Ascending aorta (tissue), 2 donors: Measurements from ENCODE around the gene CDX4. TPM values are rescaled to one million over a fixed set of nuclear protein-coding genes. Genes with fewer than 3 reads are reported as not detected.

Experiments used
- DNase-seq, 2 donors: peaks; one replicate each; pipeline ENCODE4 v3.0.0-alpha.2; 2019; ENCODE audit warnings: low spot score in 2 of 2
- H3K27ac ChIP-seq, 2 donors: fragments of 200-600 bp; sonication (generic); one replicate each; pipeline ENCODE4 v1.5.1; 2016 to 2017; ENCODE audit warnings: mild to moderate bottlenecking in 1 of 2
- H3K27me3 ChIP-seq: fragments of 200-600 bp; sonication (generic); one replicate; pipeline ENCODE4 v1.5.1; 2017
- H3K36me3 ChIP-seq, 2 donors: fragments of 200-600 bp; sonication (generic); one replicate each; pipeline ENCODE4 v1.5.1; 2016
- H3K4me1 ChIP-seq, 2 donors: fragments of 200-600 bp; sonication (generic); one replicate each; pipeline ENCODE4 v1.5.1; 2016 to 2017; ENCODE audit warnings: mild to moderate bottlenecking in 1 of 2
- H3K4me3 ChIP-seq, 2 donors: fragments of 200-600 bp; sonication (generic); one replicate each; pipeline ENCODE4 v1.5.1; 2016 to 2017; ENCODE audit warnings: mild to moderate bottlenecking in 1 of 2
- H3K9me3 ChIP-seq, 2 donors: fragments of 200-600 bp; sonication (generic); one replicate each; pipeline ENCODE4 v1.5.1; 2016
- intact Hi-C: fragments of 100-400 bp; cut with DNase I; formaldehyde crosslinking; loops from one replicate; pipeline ENCODE4 v1.15.1; 2023
- total RNA-seq: library from RNA; depleted of rRNA; stranded (reverse); fragments of >200 nt; gene quantifications from one replicate; pipeline ENCODE4 v1.1.0, GENCODE V29; 2016
- TF ChIP-seq, protein P1 (sequence below), 3 experiments: fragments of 200-600 bp in 2 of 3; fragments of 450-650 bp in 1 of 3; sonication (generic) in 2 of 3; IDR thresholded peaks; one replicate each; pipeline ENCODE4 v1.5.1; 2016 to 2019; ENCODE audit warnings: antibody characterized with exemption in 3 of 3, mild to moderate bottlenecking in 1 of 3, moderate library complexity in 1 of 3

Gene CDX4
- total RNA-seq, 1 donor from 2014 or later = not detected

- Histone ChIP-seq H3K9me3 (no peaks in the 10 kb centered on the region), H3K27ac (no peak overlapping the region), H3K27me3 (peaks cover 6% of the 10 kb centered on the region), H3K4me3 (no peak overlapping the region), H3K36me3 (no peaks in the 10 kb centered on the region), H3K4me1 (no peaks in the 10 kb centered on the region)
- DNase-seq = no peak
- TF ChIP-seq, protein P1, sequence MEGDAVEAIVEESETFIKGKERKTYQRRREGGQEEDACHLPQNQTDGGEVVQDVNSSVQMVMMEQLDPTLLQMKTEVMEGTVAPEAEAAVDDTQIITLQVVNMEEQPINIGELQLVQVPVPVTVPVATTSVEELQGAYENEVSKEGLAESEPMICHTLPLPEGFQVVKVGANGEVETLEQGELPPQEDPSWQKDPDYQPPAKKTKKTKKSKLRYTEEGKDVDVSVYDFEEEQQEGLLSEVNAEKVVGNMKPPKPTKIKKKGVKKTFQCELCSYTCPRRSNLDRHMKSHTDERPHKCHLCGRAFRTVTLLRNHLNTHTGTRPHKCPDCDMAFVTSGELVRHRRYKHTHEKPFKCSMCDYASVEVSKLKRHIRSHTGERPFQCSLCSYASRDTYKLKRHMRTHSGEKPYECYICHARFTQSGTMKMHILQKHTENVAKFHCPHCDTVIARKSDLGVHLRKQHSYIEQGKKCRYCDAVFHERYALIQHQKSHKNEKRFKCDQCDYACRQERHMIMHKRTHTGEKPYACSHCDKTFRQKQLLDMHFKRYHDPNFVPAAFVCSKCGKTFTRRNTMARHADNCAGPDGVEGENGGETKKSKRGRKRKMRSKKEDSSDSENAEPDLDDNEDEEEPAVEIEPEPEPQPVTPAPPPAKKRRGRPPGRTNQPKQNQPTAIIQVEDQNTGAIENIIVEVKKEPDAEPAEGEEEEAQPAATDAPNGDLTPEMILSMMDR (IDR thresholded peaks at IDR 0.05) = no peak
- intact Hi-C loops = no loop called here
Measured at GRCh38 chrX:73447311-73447794, 500 bp downstream of the CDX4 start.

GRCh38 chrX:73448379-73448778 is 1.5 kb downstream of the CDX4 start:
- H3K4me1 ChIP-seq = no peaks in the 10 kb centered on the region
- H3K9me3 ChIP-seq = no peaks in the 10 kb centered on the region
- H3K27ac ChIP-seq = no peak overlapping the region
- H3K27me3 ChIP-seq = peaks cover 6% of the 10 kb centered on the region
- TF ChIP-seq, protein P1 (IDR thresholded peaks at IDR 0.05) = no peak
- H3K4me3 ChIP-seq = peak overlapping the region in 1 of 2 donors; percentile 28
- DNase-seq = no peak
- intact Hi-C loops = no loop called here
- no peaks in the 10 kb centered on the region for H3K36me3 ChIP-seq

GRCh38 chrX:73455171-73455570 is 8.3 kb downstream of the CDX4 start:
- TF ChIP-seq, protein P1 (IDR thresholded peaks at IDR 0.05) = no peak
- Histone ChIP-seq H3K36me3 (no peaks in the 10 kb centered on the region), H3K4me3 (no peak overlapping the region), H3K27me3 (no peaks in the 10 kb centered on the region), H3K9me3 (no peaks in the 10 kb centered on the region), H3K4me1 (no peaks in the 10 kb centered on the region), H3K27ac (no peak overlapping the region)
- no peak for DNase-seq
- intact Hi-C loops = no loop called here

- H3K36me3 ChIP-seq = no peaks in the 10 kb centered on the region
- intact Hi-C loops = no loop called here
- H3K4me3 ChIP-seq = no peak overlapping the region
- TF ChIP-seq, protein P1 (IDR thresholded peaks at IDR 0.05) = no peak
- H3K27ac ChIP-seq = no peak overlapping the region
- H3K4me1 ChIP-seq = no peaks in the 10 kb centered on the region
- DNase-seq = no peak
- peaks cover 0 to 6% of the 10 kb centered on the region in 2 donors for H3K9me3 ChIP-seq
- H3K27me3 ChIP-seq = no peaks in the 10 kb centered on the region
Measured at GRCh38 chrX:73457306-73457705, 10.5 kb downstream of the CDX4 start.

GRCh38 chrX:73468376-73468775 is 21.5 kb downstream of the CDX4 start:
- Histone ChIP-seq H3K4me1 (no peaks in the 10 kb centered on the region), H3K27ac (no peak overlapping the region), H3K4me3 (no peak overlapping the region), H3K36me3 (no peaks in the 10 kb centered on the region), H3K27me3 (no peaks in the 10 kb centered on the region), H3K9me3 (no peaks in the 10 kb centered on the region)
- TF ChIP-seq, protein P1 (IDR thresholded peaks at IDR 0.05) = no peak
- DNase-seq = no peak
- intact Hi-C loops = no loop called here

DNA sequence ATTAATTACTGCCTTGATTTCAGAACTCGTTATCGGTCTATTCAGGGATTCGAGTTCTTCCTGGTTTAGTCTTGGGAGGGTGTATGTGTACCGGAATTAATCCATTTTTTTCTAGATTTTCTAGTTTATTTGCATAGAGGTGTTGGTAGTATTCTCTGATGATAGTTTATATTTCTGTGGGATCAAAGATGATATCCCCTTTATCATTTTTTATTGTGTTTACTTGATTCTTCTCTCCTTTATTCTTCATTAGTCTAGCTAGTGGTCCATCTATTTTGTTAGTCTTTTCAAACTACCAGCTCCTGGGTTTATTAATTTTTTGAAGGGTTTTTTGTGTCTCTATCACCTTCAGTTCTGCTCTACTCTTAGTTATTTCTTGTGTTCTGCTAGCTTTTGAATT is 32.1 kb downstream of the CDX4 start:
- H3K9me3 ChIP-seq = no peaks in the 10 kb centered on the region
- H3K27ac ChIP-seq = no peak overlapping the region
- TF ChIP-seq, protein P1 (IDR thresholded peaks at IDR 0.05) = no peak
- no peaks in the 10 kb centered on the region for H3K27me3 ChIP-seq
- no peak overlapping the region for H3K4me3 ChIP-seq
- no peaks in the 10 kb centered on the region for H3K4me1 ChIP-seq
- H3K36me3 ChIP-seq = no peaks in the 10 kb centered on the region
- intact Hi-C loops = no loop called here
- no peak for DNase-seq
